ENCODE measurements around the gene ZEB2. TPM values are rescaled to one million over a fixed set of nuclear protein-coding genes. Genes with fewer than 3 reads are reported as not detected.

ZEB2 gene
- polyA plus RNA-seq, 2 of the 4 experiments (the other 2 are of a cell fraction) = 4.2 to 7.0 TPM

- TF ChIP-seq EHF (CRISPR knock-in tag; IDR thresholded peaks at IDR 0.05) = no peak
- no peak for TF ChIP-seq GATA3 (IDR thresholded peaks at IDR 0.05; ENCODE audit: borderline replicate concordance)
- no peak for TF ChIP-seq ZC3H11A (IDR thresholded peaks at IDR 0.05)
- no peak for TF ChIP-seq CHD4 (IDR thresholded peaks at IDR 0.05; ENCODE audit: borderline replicate concordance)
- no peak for TF ChIP-seq BHLHE40 (IDR thresholded peaks at IDR 0.05; ENCODE audit: low read depth, low read length)
- no peak for TF ChIP-seq EP300 (IDR thresholded peaks at IDR 0.05)
- TF ChIP-seq ZNF302 (CRISPR knock-in tag; IDR thresholded peaks at IDR 0.05) = no peak
- TF ChIP-seq RFX5 (IDR thresholded peaks at IDR 0.05) = no peak
- TF ChIP-seq CHD2 (IDR thresholded peaks at IDR 0.05; ENCODE audit: low read length, partially characterized antibody) = no peak
- Histone ChIP-seq H3K4me3 (no peak overlapping the region), H3K27ac (no peak overlapping the region), H3K4me1 (no peaks in the 10 kb centered on the region), H3K4me2 (no peak overlapping the region), H3K9me3 (no peaks in the 10 kb centered on the region)
- WGBS (ENCODE audit: missing lambda C conversion rate) = 61% methylated on average over 4 of the region's 4 CpGs
- no peak for DNase-seq (ENCODE audit: low read depth in 1 of 2, low spot score in 1 of 2)
- ChIA-PET CTCF (no interaction called here), POLR2A (no interaction called here)
- no peak for ATAC-seq
- no peak for FAIRE-seq
These were observed 47.8 kb upstream of the ZEB2 start for GRCh38 chr2:144567745-144568144.

DNA sequence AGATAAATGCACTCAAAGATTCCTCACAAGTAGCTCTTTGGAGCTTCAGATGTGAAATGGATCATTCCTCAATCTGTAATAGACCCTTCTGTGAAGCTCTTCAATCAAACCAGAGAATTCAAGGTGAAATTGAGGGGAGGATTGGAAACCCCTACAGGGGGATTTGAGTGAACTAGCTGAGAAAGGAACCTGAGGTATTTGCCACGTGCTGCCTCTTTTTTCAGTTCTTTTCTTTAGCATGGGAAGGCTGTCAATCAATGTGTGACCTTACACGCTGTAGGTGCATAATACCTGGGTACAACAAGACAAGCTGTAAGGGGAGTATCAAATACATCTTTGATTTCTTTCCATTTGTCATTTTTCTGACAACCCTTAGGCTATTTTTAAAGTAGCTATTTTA, 46.5 kb upstream of the ZEB2 start:
- no peak for TF ChIP-seq ZSCAN20 (CRISPR knock-in tag; IDR thresholded peaks at IDR 0.05)
- no peak for TF ChIP-seq MYC (IDR thresholded peaks at IDR 0.05; ENCODE audit: borderline replicate concordance, low read length)
- TF ChIP-seq CBX2 (IDR thresholded peaks at IDR 0.05; ENCODE audit: borderline replicate concordance, low read depth) = no peak
- TF ChIP-seq HDAC2 (IDR thresholded peaks at IDR 0.05) = no peak
- TF ChIP-seq HOXB13 (CRISPR knock-in tag; IDR thresholded peaks at IDR 0.05; ENCODE audit: low read depth) = no peak
- no peak for TF ChIP-seq KDM1A (IDR thresholded peaks at IDR 0.05; ENCODE audit: low read depth)
- TF ChIP-seq, protein P1, sequence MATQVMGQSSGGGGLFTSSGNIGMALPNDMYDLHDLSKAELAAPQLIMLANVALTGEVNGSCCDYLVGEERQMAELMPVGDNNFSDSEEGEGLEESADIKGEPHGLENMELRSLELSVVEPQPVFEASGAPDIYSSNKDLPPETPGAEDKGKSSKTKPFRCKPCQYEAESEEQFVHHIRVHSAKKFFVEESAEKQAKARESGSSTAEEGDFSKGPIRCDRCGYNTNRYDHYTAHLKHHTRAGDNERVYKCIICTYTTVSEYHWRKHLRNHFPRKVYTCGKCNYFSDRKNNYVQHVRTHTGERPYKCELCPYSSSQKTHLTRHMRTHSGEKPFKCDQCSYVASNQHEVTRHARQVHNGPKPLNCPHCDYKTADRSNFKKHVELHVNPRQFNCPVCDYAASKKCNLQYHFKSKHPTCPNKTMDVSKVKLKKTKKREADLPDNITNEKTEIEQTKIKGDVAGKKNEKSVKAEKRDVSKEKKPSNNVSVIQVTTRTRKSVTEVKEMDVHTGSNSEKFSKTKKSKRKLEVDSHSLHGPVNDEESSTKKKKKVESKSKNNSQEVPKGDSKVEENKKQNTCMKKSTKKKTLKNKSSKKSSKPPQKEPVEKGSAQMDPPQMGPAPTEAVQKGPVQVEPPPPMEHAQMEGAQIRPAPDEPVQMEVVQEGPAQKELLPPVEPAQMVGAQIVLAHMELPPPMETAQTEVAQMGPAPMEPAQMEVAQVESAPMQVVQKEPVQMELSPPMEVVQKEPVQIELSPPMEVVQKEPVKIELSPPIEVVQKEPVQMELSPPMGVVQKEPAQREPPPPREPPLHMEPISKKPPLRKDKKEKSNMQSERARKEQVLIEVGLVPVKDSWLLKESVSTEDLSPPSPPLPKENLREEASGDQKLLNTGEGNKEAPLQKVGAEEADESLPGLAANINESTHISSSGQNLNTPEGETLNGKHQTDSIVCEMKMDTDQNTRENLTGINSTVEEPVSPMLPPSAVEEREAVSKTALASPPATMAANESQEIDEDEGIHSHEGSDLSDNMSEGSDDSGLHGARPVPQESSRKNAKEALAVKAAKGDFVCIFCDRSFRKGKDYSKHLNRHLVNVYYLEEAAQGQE (IDR thresholded peaks at IDR 0.05) = no peak
- TF ChIP-seq NPAS2 (CRISPR knock-in tag; IDR thresholded peaks at IDR 0.05; ENCODE audit: borderline replicate concordance) = no peak
- no peak for TF ChIP-seq MAZ (IDR thresholded peaks at IDR 0.05; ENCODE audit: borderline replicate concordance, low read depth, low read length)
- WGBS (ENCODE audit: missing lambda C conversion rate) = 59% methylated on average over 2 of the region's 2 CpGs
- no peaks in the 10 kb centered on the region for H3K9me3 ChIP-seq
- FAIRE-seq (no peak), ATAC-seq (no peak), DNase-seq (ENCODE audit: low read depth in 1 of 2, low spot score in 1 of 2) (no peak)
- ChIA-PET CTCF (no interaction called here), POLR2A (no interaction called here)
- no peak overlapping the region for H3K27ac ChIP-seq
- no peaks in the 10 kb centered on the region for H3K4me1 ChIP-seq
- no peak overlapping the region for H3K4me3 ChIP-seq
- H3K4me2 ChIP-seq = no peak overlapping the region

- no peak overlapping the region for H3K4me3 ChIP-seq
- no peak overlapping the region for H3K4me2 ChIP-seq
- ChIA-PET CTCF (no interaction called here), POLR2A (no interaction called here)
- no peaks in the 10 kb centered on the region for H3K9me3 ChIP-seq
- TF ChIP-seq CBX8 (IDR thresholded peaks at IDR 0.05) = no peak
- TF ChIP-seq EHMT2 (IDR thresholded peaks at IDR 0.05; ENCODE audit: low read depth) = no peak
- no peak for TF ChIP-seq FOSL2 (IDR thresholded peaks at IDR 0.05)
- TF ChIP-seq FOSL2 (CRISPR knock-in tag; IDR thresholded peaks at IDR 0.05) = no peak
- no peak for TF ChIP-seq BHLHE40 (IDR thresholded peaks at IDR 0.05; ENCODE audit: low read depth, low read length)
- no peak for TF ChIP-seq RARB (CRISPR knock-in tag; IDR thresholded peaks at IDR 0.05)
- TF ChIP-seq SMC3 (IDR thresholded peaks at IDR 0.05) = no peak
- FAIRE-seq = no peak
- no peak for ATAC-seq
- no peak for DNase-seq (ENCODE audit: low read depth in 1 of 2, low spot score in 1 of 2)
- H3K27ac ChIP-seq = no peak overlapping the region
- no peaks in the 10 kb centered on the region for H3K4me1 ChIP-seq
- WGBS (ENCODE audit: missing lambda C conversion rate) = 60% methylated on average over 1 of the region's 1 CpG
These were observed 40.3 kb upstream of the ZEB2 start for GRCh38 chr2:144560251-144560650.
